AG04449 (cell line): ENCODE data around the gene DHRS3.

Experiments used
- CTCF ChIA-PET: fragments of 350-600 bp; formaldehyde crosslinking; extraction: SDS; loops from one replicate; lab custom pipeline; 2021; ENCODE audit warnings: antibody characterized with exemption; lab: Yijun Ruan, JAX
- POLR2A ChIA-PET: fragments of 400-600, 350-600 bp; formaldehyde crosslinking; extraction: SDS; loops from one replicate; lab custom pipeline; 2020; ENCODE audit warnings: antibody characterized with exemption, inconsistent platforms; lab: Yijun Ruan, JAX
- DNase-seq: peaks from one replicate; pipeline ENCODE4 v3.0.0-alpha.2; 2010; ENCODE audit warnings: low read depth, low spot score
- H3K4me3 ChIP-seq: 2 replicates; pipeline ENCODE4 v1.5.1; 2011; ENCODE audit warnings: low read depth, mild to moderate bottlenecking, control low read depth, low read length
- TF ChIP-seq, protein P1 (sequence below): IDR thresholded peaks from one replicate; pipeline ENCODE4 v1.5.1; 2011; ENCODE audit warnings: mild to moderate bottlenecking, moderate library complexity, low read length, control low read depth, inconsistent platforms; ENCODE audit not compliant: insufficient read depth; ENCODE audit errors: missing control alignments

The DHRS3 gene

DNA sequence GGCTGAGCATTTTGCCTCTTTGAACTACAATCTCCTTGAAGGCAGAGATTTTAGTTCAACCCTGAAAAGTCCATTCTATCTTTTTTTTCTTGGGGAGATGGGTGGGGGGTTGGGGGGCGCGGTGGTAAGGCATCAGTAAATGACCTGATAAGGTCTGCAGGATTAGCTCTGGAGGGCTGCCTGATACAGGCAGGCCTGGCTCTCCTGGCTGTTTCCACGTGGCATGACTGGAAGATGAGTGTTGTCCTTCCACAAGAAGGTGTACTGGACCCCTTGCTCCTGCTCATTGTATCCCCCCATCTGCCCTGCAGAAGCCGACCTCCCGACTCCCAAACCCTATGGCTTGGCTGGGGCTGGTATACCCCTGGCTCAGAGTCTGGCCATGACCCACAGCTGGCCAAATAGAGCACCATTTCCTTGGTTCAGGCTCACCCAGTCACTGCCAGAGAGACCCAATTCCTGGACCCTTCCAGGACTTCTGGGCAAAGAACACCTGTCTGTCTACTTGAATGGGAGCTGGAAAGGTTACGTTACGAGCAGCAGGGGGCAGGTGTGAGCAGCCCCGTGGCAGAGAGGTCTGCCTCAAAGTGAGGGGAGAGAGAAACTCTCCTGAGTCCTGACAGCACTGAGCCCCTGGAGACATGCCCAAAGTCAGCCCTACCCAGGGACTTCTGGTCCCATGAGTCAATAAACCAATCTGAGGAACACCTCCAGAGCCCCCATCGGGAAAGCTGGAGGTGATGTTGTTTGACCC, 17.0 kb downstream of the DHRS3 start:
- ChIA-PET CTCF (interaction anchor here (0.7 to 2.4 kb wide), 5 partner anchors 9 to 19 kb away, joined by 3 to 9 read pairs (median 9); partner anchors contain the start of gene DHRS3), POLR2A (no interaction called here)
- no peak overlapping the region for H3K4me3 ChIP-seq
- TF ChIP-seq, protein P1, sequence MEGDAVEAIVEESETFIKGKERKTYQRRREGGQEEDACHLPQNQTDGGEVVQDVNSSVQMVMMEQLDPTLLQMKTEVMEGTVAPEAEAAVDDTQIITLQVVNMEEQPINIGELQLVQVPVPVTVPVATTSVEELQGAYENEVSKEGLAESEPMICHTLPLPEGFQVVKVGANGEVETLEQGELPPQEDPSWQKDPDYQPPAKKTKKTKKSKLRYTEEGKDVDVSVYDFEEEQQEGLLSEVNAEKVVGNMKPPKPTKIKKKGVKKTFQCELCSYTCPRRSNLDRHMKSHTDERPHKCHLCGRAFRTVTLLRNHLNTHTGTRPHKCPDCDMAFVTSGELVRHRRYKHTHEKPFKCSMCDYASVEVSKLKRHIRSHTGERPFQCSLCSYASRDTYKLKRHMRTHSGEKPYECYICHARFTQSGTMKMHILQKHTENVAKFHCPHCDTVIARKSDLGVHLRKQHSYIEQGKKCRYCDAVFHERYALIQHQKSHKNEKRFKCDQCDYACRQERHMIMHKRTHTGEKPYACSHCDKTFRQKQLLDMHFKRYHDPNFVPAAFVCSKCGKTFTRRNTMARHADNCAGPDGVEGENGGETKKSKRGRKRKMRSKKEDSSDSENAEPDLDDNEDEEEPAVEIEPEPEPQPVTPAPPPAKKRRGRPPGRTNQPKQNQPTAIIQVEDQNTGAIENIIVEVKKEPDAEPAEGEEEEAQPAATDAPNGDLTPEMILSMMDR, result peak; percentile 24
- no peak for DNase-seq

DNA sequence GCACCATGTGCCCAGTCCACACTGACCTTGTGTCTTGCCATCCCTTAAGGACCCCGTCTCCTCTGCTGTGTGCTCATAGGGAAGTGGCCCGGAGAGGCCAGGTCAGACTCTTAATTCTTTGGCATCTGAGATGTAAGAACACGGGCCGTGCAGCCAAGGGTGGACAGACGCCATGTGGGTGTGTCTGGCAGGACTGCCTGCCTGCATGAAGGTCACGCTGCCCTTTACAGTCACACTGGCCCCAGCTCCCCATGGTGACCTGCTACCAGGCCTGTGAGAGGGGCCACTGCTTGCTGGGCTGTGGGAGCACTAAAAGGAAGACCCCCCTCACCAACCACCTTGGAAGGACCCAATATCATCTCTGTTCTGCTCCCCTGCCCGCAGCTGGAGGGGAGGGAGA, 17.7 kb downstream of the DHRS3 start:
- POLR2A ChIA-PET, result no interaction called here
- DNase-seq, result no peak
- no peak overlapping the region for H3K4me3 ChIP-seq
- CTCF ChIA-PET, result interaction anchor here (1.4 to 2.4 kb wide), 3 partner anchors 12 to 145 kb away, joined by 3 to 9 read pairs (median 9); partner anchors contain the start of gene DHRS3
- TF ChIP-seq, protein P1, result no peak

DNA sequence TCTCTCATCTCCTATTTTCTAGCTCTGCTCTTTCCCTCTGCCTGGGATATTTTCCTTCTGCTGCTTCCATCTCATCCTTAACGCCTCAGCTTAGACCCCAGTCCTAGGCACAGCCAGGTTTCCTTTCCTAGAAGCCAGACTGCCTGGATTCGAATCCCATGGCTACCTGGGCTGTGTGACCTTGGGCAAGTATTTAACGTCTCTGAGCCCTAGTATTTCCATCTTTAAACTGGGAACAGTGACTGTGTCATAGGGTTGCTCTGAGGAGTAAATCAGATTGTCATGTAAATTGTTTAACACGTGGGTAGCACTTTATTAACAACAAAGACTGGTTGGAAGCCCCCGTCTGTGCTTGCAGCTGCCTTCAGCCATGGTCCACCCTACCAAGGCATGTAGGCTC, 18.4 kb downstream of the DHRS3 start:
- CTCF ChIA-PET, result interaction anchor here (1.4 to 3.2 kb wide), 2 partner anchors 12 to 145 kb away, joined by 3 to 14 read pairs; no protein-coding TSS in a partner anchor
- TF ChIP-seq, protein P1, result no peak
- POLR2A ChIA-PET, result no interaction called here
- no peak overlapping the region for H3K4me3 ChIP-seq
- DNase-seq, result no peak

DNA sequence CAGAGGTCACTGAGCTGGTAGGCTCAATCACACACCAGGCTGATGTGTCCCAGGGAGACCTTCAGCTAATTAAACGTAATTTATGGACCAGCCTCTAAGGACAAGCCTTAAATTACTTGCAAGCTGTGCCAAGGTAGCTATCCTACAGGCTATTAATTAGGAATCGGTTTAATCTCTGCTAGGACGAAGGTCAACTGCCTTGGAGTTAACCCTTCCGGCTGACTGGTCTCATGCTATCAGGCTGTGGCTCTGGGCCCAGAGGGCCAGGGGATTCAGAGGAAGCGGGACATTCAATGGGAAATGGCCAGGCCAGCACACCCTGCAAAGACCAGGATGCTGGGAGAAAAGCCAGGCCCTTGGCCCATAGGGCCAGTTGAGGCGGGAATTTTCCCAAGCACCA, 19.0 kb downstream of the DHRS3 start:
- ChIA-PET POLR2A (no interaction called here), CTCF (interaction anchor here (1.1 to 3.2 kb wide), 5 partner anchors 13 to 284 kb away, joined by 3 to 14 read pairs (median 3); no protein-coding TSS in a partner anchor)
- TF ChIP-seq, protein P1, result no peak
- H3K4me3 ChIP-seq, result no peak overlapping the region
- no peak for DNase-seq

DNA sequence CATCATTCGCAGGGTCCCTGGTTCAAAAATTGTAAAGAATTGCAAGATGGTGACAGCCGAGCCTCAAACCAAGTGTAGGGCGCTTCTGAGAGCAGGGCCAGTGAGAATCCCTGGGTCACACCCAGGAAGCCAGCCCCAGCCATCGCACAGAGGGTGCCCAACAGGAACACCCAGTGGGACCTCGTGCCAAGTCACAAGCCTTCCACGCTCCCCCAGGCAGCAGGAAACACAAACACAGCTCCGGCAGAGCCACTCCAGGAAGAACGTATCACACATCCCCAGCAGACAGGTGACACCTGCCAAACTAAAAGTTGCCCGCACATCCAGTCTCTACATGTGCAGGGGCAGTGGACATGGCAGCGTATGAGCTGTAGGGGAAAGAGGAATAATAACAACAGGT, 20.2 kb downstream of the DHRS3 start:
- POLR2A ChIA-PET, result no interaction called here
- CTCF ChIA-PET, result interaction anchor here (0.7 to 3.2 kb wide), 5 partner anchors 14 to 283 kb away, joined by 3 to 14 read pairs (median 3); no protein-coding TSS in a partner anchor
- no peak overlapping the region for H3K4me3 ChIP-seq
- DNase-seq, result no peak
- TF ChIP-seq, protein P1, result no peak
